AG09319 (cell line): ENCODE data around the gene ATP10B.
"Not testable (repeated sequence)": the region's sequence is repeated elsewhere in the genome, so short reads cannot be mapped to it uniquely, and the experiment has no call there.

Source experiments
- DNase-seq: peaks from one replicate; pipeline ENCODE4 v3.0.0-alpha.2; 2010; ENCODE audit warnings: low read depth; ENCODE audit errors: extremely low read depth
- CTCF ChIP-seq: IDR thresholded peaks from 2 replicates; pipeline ENCODE4 v1.5.1; 2011; ENCODE audit warnings: low read depth, mild to moderate bottlenecking, inconsistent platforms, low read length, moderate library complexity

Gene ATP10B

DNA sequence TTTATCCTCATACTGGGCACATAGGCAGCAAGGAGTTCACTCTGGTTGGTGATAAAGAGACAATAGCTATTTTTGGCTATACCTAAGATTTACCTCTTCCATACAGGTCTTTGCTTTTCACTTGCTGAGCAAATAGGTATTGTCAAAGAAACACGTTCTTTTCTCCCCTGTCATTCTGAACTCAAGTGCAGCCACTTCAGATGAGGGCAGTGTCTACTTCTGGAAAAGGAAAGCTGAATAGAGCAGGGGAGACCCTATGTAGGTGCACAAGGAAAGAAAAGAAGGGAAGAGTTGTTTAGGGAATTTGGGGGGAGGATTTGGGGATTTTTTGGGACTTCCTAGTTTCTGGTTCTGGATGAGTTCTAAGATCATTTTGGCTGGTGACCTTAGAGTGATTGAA is 109.6 kb downstream of the ATP10B start:
- DNase-seq: no peak
- no peak for TF ChIP-seq CTCF

DNA sequence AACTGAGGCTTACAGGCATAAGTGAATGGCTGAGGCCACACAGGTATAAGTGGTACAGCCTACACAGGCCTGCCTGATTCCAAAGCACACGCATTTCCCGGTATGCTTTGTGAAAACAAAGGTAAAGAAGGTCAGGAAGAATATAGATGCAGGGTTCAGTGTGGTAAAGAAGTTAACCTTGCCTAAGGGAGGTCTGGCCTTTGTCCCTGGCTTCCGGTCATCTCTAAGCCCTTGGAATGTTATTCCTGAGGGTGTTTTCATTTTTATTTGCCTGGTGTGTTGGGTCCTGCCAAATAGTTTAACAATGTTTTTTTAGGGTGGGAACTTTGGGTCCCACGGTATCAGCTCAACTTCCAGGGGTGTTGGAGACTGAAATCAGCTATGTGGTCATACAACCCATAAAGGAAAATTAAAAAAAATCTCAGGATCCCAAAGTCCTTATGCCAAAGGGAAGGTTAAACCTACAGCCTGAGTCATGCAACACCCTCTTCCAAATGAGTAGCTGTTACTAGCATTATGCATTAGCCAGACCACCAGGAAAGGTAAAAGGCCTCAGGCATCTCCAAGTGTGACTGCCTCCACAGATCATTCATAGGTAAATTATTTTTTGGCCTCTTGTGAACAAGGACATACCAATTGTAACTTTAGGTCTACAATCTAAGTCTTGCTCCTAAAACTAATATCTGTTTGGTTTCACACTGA is 124.6 kb downstream of the ATP10B start:
- DNase-seq: no peak
- no peak for TF ChIP-seq CTCF

DNA sequence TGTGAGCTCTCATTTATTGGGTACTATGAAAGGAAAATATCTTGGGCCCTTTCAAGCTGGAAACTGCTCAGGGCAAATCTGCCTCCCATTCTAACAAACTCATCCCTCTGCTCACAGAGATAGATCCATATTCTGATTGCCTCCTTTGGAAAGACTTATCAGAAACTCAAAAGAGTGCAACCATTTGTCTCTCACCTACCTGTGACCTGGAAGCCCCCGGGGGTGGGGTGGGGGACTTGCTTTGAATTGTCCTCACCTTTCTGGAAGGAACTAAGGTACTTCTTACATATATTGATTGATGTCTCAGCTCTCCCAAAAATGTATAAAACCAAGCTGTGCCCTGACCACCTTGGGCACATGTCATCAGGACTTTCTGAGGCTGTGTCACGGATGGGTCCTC is 125.3 kb downstream of the ATP10B start:
- no peak for TF ChIP-seq CTCF
- no peak for DNase-seq

- TF ChIP-seq CTCF: no peak
- DNase-seq: no peak
Measured at GRCh38 chr5:160720822-160721221, 131.2 kb downstream of the ATP10B start.

DNA sequence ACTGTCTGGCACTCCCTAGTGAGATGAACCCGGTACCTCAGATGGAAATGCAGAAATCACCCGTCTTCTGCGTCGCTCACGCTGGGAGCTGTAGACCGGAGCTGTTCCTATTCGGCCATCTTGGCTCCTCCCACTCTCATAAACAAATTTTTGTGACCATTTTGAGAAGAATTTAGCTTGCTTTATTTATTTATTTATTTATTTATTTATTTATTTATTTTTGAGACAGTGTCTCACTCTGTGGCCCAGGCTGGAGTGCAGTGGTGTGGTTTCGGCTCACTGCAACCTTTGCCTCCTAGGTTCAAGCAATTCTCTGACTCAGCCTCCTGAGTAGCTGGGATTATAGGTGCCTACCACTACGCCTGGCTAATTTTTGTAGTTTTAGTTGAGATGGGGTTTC is 136.5 kb downstream of the ATP10B start:
- not testable (repeated sequence) for DNase-seq

DNA sequence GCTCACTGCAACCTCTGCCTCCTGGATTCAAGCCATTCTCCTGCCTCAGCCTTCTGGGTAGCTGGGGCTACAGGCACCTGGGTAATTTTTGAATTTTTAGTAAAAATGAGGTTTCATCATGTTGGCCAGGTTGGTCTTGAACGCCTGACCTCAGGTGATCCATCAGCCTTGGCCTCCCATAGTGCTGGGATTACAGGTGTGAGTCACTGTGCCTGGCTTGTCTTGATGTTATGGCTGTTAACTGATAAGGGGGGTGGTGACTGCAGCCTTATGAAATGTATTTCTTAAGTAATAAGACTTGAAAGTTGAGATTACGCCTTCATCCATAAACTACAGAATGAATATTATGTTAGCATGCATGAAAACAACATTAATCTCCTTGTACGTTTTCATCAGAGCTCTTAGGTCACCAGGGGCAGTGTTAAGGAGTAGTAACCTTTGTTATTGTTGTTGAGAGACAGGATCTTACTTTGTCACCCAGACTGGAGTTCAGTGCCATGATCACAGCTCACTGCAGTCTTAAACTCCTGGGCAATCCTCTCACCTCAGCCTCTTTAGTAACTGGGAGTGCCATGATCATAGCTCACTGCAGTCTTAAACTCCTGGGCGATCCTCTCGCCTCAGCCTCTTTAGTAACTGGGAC is 148.3 kb downstream of the ATP10B start:
- DNase-seq: no peak
- TF ChIP-seq CTCF: no peak

DNA sequence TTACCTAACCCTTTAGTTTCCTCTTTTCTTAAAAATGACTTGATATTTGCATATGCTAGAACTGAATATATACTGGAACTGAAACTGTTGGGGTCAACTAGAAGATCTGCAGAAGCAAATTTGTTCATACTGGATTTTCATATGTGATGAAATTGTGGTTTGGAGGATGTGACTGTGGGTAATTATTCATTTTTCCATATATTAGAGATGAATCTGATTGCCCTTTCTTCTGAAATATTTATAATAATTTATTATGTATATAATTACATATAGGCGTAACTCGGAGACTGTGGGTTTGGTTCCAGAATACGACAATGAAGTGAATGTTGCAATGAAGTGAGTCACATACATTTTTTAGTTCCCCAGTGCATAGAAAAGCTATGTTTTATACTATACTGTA is 149.1 kb downstream of the ATP10B start:
- no peak for DNase-seq
- TF ChIP-seq CTCF: no peak
